PC-3 (cell line): ENCODE results near the gene LRP5. TPM values are rescaled to one million over a fixed set of nuclear protein-coding genes. Genes with fewer than 3 reads are reported as not detected.

Source experiments
- ATAC-seq: fragments of 200-7000 bp; cut with Tn5 transposase; 2 replicates; pipeline ENCODE4 v1.9.1; 2020; ENCODE audit warnings: mild to moderate bottlenecking, moderate library complexity
- BruUV-seq: library from RNA; stranded (reverse); fragments of 400-500 nt; replicated peaks from 2 replicates; lab custom pipeline; 2021; lab: Mats Ljungman, UMichigan
- CTCF ChIA-PET: fragments of 300-600 bp; sonication (Branson Sonifier 250); formaldehyde crosslinking; loops from one replicate; lab custom pipeline; 2022; ENCODE audit warnings: antibody characterized with exemption; lab: Charles Lee
- POLR2A ChIA-PET: fragments of 300-600 bp; sonication (Branson Sonifier 250); formaldehyde crosslinking; loops from one replicate; lab custom pipeline; 2022; ENCODE audit warnings: antibody characterized with exemption; ENCODE audit not compliant: unreplicated experiment; lab: Charles Lee
- DNase-seq: peaks from one replicate; pipeline ENCODE4 v3.0.0-alpha.2; 2015
- H2AFZ ChIP-seq: fragments of 300-600 bp; sonication (generic); 2 replicates; pipeline ENCODE4 v1.6.0; 2016; ENCODE audit warnings: antibody characterized with exemption, low read length
- H3F3A ChIP-seq: fragments of 300-600 bp; sonication (generic); one replicate; pipeline ENCODE4 v1.6.0; 2017; ENCODE audit warnings: antibody characterized with exemption, low read length, control low read depth, mild to moderate bottlenecking; ENCODE audit not compliant: unreplicated experiment
- H3K27ac ChIP-seq: fragments of 300-600 bp; sonication (generic); 2 replicates; pipeline ENCODE4 v1.5.1; 2016; ENCODE audit warnings: mild to moderate bottlenecking, low read length
- H3K27me3 ChIP-seq: fragments of 300-600 bp; sonication (generic); 2 replicates; pipeline ENCODE4 v1.6.1; 2016; ENCODE audit warnings: low read length, mixed read lengths
- H3K36me3 ChIP-seq: fragments of 300-600 bp; sonication (generic); 2 replicates; pipeline ENCODE4 v1.6.1; 2016; ENCODE audit warnings: low read depth, mixed run types, low read length, mixed read lengths
- H3K4me1 ChIP-seq: fragments of 300-600 bp; sonication (generic); 2 replicates; pipeline ENCODE4 v1.5.1; 2016; ENCODE audit warnings: low read length; ENCODE audit not compliant: insufficient read depth
- H3K4me2 ChIP-seq: fragments of 300-600 bp; sonication (generic); 2 replicates; pipeline ENCODE4 v1.6.0; 2016; ENCODE audit warnings: low read length
- H3K4me3 ChIP-seq: fragments of 300-600 bp; sonication (generic); 2 replicates; pipeline ENCODE4 v1.5.1; 2016; ENCODE audit warnings: mild to moderate bottlenecking, low read length, mixed read lengths
- H3K79me2 ChIP-seq: fragments of 300-600 bp; sonication (generic); 2 replicates; pipeline ENCODE4 v1.6.1; 2017; ENCODE audit warnings: low read length, mixed read lengths
- H3K9ac ChIP-seq: fragments of 300-600 bp; sonication (generic); 2 replicates; pipeline ENCODE4 v1.6.0; 2016; ENCODE audit warnings: mild to moderate bottlenecking, low read length
- H3K9me2 ChIP-seq: fragments of 300-600 bp; sonication (generic); replicated peaks from 2 replicates; pipeline ENCODE4 v1.6.1; 2016; ENCODE audit warnings: mixed run types, low read length, mixed read lengths
- H3K9me3 ChIP-seq: fragments of 300-600 bp; sonication (generic); 2 replicates; pipeline ENCODE4 v1.6.1; 2016; ENCODE audit warnings: low read length, mixed read lengths
- H4K20me1 ChIP-seq: fragments of 300-600 bp; sonication (generic); 2 replicates; pipeline ENCODE4 v1.6.1; 2016; ENCODE audit warnings: low read length, mixed read lengths
- EZH2 ChIP-seq: fragments of 300-600 bp; sonication (generic); IDR thresholded peaks from one replicate; pipeline ENCODE4 v1.6.1; 2017; ENCODE audit warnings: antibody characterized with exemption, mild to moderate bottlenecking, low read length; ENCODE audit not compliant: unreplicated experiment
- EZH2phosphoT487 ChIP-seq: fragments of 300-600 bp; sonication (generic); IDR thresholded peaks from 2 replicates; pipeline ENCODE4 v1.6.1; 2018; ENCODE audit warnings: mild to moderate bottlenecking, antibody characterized with exemption, low read length, borderline replicate concordance
- intact Hi-C: fragments of 100-400 bp; cut with micrococcal nuclease; formaldehyde crosslinking; loops from 2 replicates; pipeline ENCODE4 v1.9.0; 2023
- total RNA-seq: library from RNA; depleted of rRNA; stranded (reverse); fragments of >200 nt; gene quantifications from 2 replicates; pipeline ENCODE4 v1.2.3, GENCODE V29; 2014
- TF ChIP-seq, protein P1 (sequence below): fragments of 300-600 bp; sonication (generic); conservative IDR thresholded peaks from 2 replicates; pipeline ENCODE4 v1.5.1; 2017; ENCODE audit warnings: antibody characterized with exemption, low read depth, mild to moderate bottlenecking, low read length

LRP5 gene
- total RNA-seq, 1 experiment from 2014 or later = 64.3 TPM

DNA sequence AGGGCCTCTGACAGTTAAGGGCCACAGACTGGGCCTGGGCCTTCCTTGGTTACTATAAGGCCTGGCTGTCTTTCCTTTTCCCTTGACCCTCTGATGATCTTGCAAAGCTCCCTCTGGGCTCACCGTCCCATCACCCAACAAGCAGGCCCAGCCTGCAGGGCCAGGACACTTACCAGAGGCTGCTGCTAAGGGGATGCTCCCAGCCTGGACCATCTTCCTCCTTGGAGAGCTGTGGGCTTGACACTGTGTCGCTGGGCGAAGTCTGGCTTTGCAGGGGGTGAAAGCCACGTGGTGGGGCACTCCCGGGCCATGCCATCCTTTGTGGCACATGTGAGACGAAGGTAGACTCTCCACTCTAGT is 44.5 kb upstream of the LRP5 start:
- no TSS peak for BruUV-seq
- no peak for TF ChIP-seq EZH2
- no peak for TF ChIP-seq EZH2phosphoT487
- TF ChIP-seq, protein P1, sequence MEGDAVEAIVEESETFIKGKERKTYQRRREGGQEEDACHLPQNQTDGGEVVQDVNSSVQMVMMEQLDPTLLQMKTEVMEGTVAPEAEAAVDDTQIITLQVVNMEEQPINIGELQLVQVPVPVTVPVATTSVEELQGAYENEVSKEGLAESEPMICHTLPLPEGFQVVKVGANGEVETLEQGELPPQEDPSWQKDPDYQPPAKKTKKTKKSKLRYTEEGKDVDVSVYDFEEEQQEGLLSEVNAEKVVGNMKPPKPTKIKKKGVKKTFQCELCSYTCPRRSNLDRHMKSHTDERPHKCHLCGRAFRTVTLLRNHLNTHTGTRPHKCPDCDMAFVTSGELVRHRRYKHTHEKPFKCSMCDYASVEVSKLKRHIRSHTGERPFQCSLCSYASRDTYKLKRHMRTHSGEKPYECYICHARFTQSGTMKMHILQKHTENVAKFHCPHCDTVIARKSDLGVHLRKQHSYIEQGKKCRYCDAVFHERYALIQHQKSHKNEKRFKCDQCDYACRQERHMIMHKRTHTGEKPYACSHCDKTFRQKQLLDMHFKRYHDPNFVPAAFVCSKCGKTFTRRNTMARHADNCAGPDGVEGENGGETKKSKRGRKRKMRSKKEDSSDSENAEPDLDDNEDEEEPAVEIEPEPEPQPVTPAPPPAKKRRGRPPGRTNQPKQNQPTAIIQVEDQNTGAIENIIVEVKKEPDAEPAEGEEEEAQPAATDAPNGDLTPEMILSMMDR = no peak
- Histone ChIP-seq H2AFZ (no peak overlapping the region), H3F3A (no peaks in the 10 kb centered on the region), H3K4me3 (no peak overlapping the region), H3K27ac (no peak overlapping the region), H3K79me2 (peaks cover 36% of the 10 kb centered on the region), H4K20me1 (no peaks in the 10 kb centered on the region), H3K9me2 (no peaks in the 10 kb centered on the region), H3K4me1 (peaks cover 19% of the 10 kb centered on the region), H3K9me3 (no peaks in the 10 kb centered on the region), H3K36me3 (peaks cover 33% of the 10 kb centered on the region), H3K9ac (no peak overlapping the region), H3K4me2 (no peak overlapping the region), H3K27me3 (no peaks in the 10 kb centered on the region)
- ChIA-PET CTCF (no interaction called here), POLR2A (interaction anchor here (1.0 kb wide), 1 partner anchor 112 kb away, joined by 9 read pairs; no protein-coding TSS in a partner anchor)
- no peak for DNase-seq
- ATAC-seq = no peak
- intact Hi-C loops = no loop called here

DNA sequence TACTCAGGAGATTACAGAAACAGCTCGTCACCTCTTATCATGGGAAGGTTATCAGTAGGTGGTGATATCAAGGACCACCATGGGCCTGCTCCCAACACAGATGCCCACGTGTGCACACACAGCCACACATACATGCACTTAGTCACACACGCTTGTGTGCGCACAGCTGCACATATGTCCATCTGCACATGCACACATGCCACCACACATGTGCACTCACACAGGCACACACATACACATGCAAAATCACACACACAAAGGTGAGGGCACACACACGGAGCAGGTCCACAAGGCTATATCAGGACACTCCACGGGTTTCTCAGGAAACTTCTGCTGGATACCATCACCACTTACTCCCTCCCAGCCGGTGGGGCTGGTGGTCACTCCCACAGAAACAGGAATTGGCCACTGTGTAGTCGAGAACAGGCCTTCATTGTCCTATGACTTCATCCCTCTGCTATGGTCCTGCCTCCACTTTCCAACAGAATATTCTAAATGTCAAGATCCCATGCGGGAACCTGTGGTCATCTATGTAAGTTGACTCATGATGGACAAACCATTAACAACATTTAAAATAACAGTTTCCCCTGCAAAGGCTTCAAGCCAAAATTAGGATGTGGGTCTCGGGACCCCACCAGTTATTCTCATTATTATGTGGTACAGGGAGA is 42.8 kb upstream of the LRP5 start:
- ChIA-PET POLR2A (no interaction called here), CTCF (no interaction called here)
- Histone ChIP-seq H3K9me3 (no peaks in the 10 kb centered on the region), H3K36me3 (peaks cover 27% of the 10 kb centered on the region), H3F3A (no peaks in the 10 kb centered on the region), H3K4me3 (no peak overlapping the region), H3K4me2 (peak overlapping the region; percentile 99), H4K20me1 (no peaks in the 10 kb centered on the region), H3K9me2 (no peaks in the 10 kb centered on the region), H3K79me2 (peaks cover 36% of the 10 kb centered on the region), H2AFZ (no peak overlapping the region), H3K27me3 (no peaks in the 10 kb centered on the region), H3K9ac (no peak overlapping the region), H3K4me1 (peaks cover 22% of the 10 kb centered on the region), H3K27ac (no peak overlapping the region)
- ATAC-seq = no peak
- BruUV-seq = no TSS peak
- TF ChIP-seq, protein P1 = no peak
- no peak for TF ChIP-seq EZH2phosphoT487
- no peak for TF ChIP-seq EZH2
- DNase-seq = peak; percentile 43
- intact Hi-C loops = loop anchor here (5.0 kb wide), 1 partner anchor 113 kb away; no protein-coding TSS in a partner anchor
